H1 (cell line): ENCODE measurements around the gene B4GALNT1. TPM values are rescaled to one million over a fixed set of nuclear protein-coding genes. Genes with fewer than 3 reads are reported as not detected.

Source experiments
- CTCF ChIA-PET: fragments of 300-600 bp; sonication (Branson Sonifier 250); formaldehyde crosslinking; loops from one replicate; lab custom pipeline; 2021; ENCODE audit not compliant: partially characterized antibody; lab: Charles Lee
- POLR2A ChIA-PET: fragments of 300-600 bp; sonication (Branson Sonifier 250); formaldehyde crosslinking; loops from one replicate; lab custom pipeline; 2021; ENCODE audit warnings: inconsistent platforms; ENCODE audit not compliant: partially characterized antibody; lab: Charles Lee
- DNase-seq, 2 experiments: peaks; one replicate each; pipeline versions ENCODE4 v3.0.0 to v3.0.0-alpha.2; 2010 to 2022; ENCODE audit warnings: low spot score in 2 of 2, low read depth in 1 of 2, mixed read lengths in 1 of 2
- FAIRE-seq: peaks from 2 replicates; lab custom pipeline; 2011; peaks lifted over from hg19 to GRCh38; lab: Jason Lieb, UNC
- H2AFZ ChIP-seq: 2 replicates; pipeline ENCODE4 v1.8.1; 2012; ENCODE audit warnings: low read length, inconsistent platforms
- H2AK5ac ChIP-seq: 2 replicates; pipeline ENCODE4 v1.6.1; 2013; ENCODE audit warnings: low read depth, low read length
- H2BK120ac ChIP-seq: replicated peaks from 2 replicates; pipeline ENCODE3; 2013; ENCODE audit warnings: low read depth, low read length, inconsistent platforms
- H2BK12ac ChIP-seq: 2 replicates; pipeline ENCODE4 v1.6.1; 2013; ENCODE audit warnings: low read depth, low read length
- H2BK15ac ChIP-seq: 2 replicates; pipeline ENCODE4 v1.6.1; 2013; ENCODE audit warnings: low read length
- H2BK20ac ChIP-seq: 2 replicates; pipeline ENCODE4 v1.6.1; 2013; ENCODE audit warnings: low read length
- H2BK5ac ChIP-seq: 2 replicates; pipeline ENCODE4 v1.6.1; 2013; ENCODE audit warnings: low read depth, low read length
- H3K14ac ChIP-seq: 2 replicates; pipeline ENCODE4 v1.6.1; 2013; ENCODE audit warnings: inconsistent platforms; ENCODE audit not compliant: insufficient read length
- H3K18ac ChIP-seq: 2 replicates; pipeline ENCODE4 v1.6.1; 2013; ENCODE audit warnings: low read length; ENCODE audit errors: extremely low read depth
- H3K23ac ChIP-seq: 2 replicates; pipeline ENCODE4 v1.6.1; 2013; ENCODE audit warnings: inconsistent platforms; ENCODE audit not compliant: insufficient read length
- H3K23me2 ChIP-seq: 2 replicates; pipeline ENCODE4 v1.6.1; 2013; ENCODE audit warnings: low read depth, low read length
- H3K27ac ChIP-seq: 2 replicates; pipeline ENCODE4 v1.6.1; 2011; ENCODE audit warnings: low read depth, low read length, inconsistent platforms
- H3K27me3 ChIP-seq, 4 experiments: replicated peaks in 1 of 4; 1 replicate in 1 of 4; 2 replicates in 3 of 4; pipeline versions ENCODE4 v1.6.1 to v1.8.1; 2011 to 2013; ENCODE audit warnings: low read length in 3 of 4, mild to moderate bottlenecking in 3 of 4, inconsistent platforms in 2 of 4, mixed read lengths in 2 of 4, moderate library complexity in 1 of 4; ENCODE audit not compliant: control insufficient read depth in 3 of 4, insufficient read depth in 3 of 4; ENCODE audit errors: extremely low read depth in 1 of 4
- H3K36me3 ChIP-seq, 4 experiments: 2 replicates each; pipeline versions ENCODE4 v1.6.1 to v1.8.1; 2011 to 2013; ENCODE audit warnings: mild to moderate bottlenecking in 4 of 4, low read length in 3 of 4, moderate library complexity in 2 of 4, control low read depth in 1 of 4, inconsistent platforms in 1 of 4; ENCODE audit not compliant: insufficient read depth in 4 of 4, control insufficient read depth in 2 of 4
- H3K4ac ChIP-seq: replicated peaks from 2 replicates; pipeline ENCODE3; 2013; ENCODE audit warnings: low read length, low read depth, mixed read lengths, inconsistent platforms; ENCODE audit not compliant: insufficient read length
- H3K4me1 ChIP-seq, 4 experiments: replicated peaks in 1 of 4; 1 replicate in 1 of 4; 2 replicates in 3 of 4; pipeline versions ENCODE4 v1.6.1 to v1.8.1; 2011 to 2013; ENCODE audit warnings: low read length in 3 of 4, inconsistent platforms in 2 of 4, mixed read lengths in 1 of 4; ENCODE audit not compliant: insufficient read depth in 4 of 4, control insufficient read depth in 3 of 4
- H3K4me2 ChIP-seq, 2 experiments: 2 replicates each; pipeline versions ENCODE4 v1.6.1 to v1.8.1; 2011 to 2013; ENCODE audit warnings: low read depth in 2 of 2, low read length in 2 of 2, control low read depth in 1 of 2, inconsistent platforms in 1 of 2, mild to moderate bottlenecking in 1 of 2; ENCODE audit not compliant: insufficient read depth in 1 of 2
- H3K4me3 ChIP-seq, 4 experiments: fragments of 200-600, 300-600 bp in 1 of 4; sonication (generic), shearing (Covaris generic), sonication (Bioruptor Twin) in 1 of 4; 2 replicates each; pipeline versions ENCODE4 v1.5.1 to v1.8.1; 2011 to 2016; ENCODE audit warnings: low read length in 4 of 4, low read depth in 3 of 4, control low read depth in 2 of 4, inconsistent platforms in 2 of 4, mild to moderate bottlenecking in 2 of 4, mixed read lengths in 1 of 4, moderate library complexity in 1 of 4; ENCODE audit not compliant: insufficient read depth in 2 of 4; ENCODE audit errors: extremely low read depth in 1 of 4
- H3K56ac ChIP-seq: replicated peaks from 2 replicates; pipeline ENCODE3; 2013; ENCODE audit warnings: low read depth, mild to moderate bottlenecking, mixed read lengths, low read length, inconsistent platforms; ENCODE audit not compliant: insufficient read length
- H3K79me1 ChIP-seq: 2 replicates; pipeline ENCODE4 v1.6.1; 2013; ENCODE audit warnings: low read depth, low read length, control low read depth
- H3K79me2 ChIP-seq, 2 experiments: 2 replicates each; pipeline versions ENCODE4 v1.6.1 to v1.8.1; 2012 to 2013; ENCODE audit warnings: low read length in 2 of 2, mild to moderate bottlenecking in 2 of 2, inconsistent platforms in 1 of 2; ENCODE audit not compliant: insufficient read depth in 2 of 2, control insufficient read depth in 1 of 2
- H3K9ac ChIP-seq, 4 experiments: replicated peaks in 1 of 4; 1 replicate in 1 of 4; 2 replicates in 3 of 4; pipeline versions ENCODE4 v1.6.1 to v1.8.1; 2011 to 2013; ENCODE audit warnings: low read depth in 3 of 4, low read length in 3 of 4, control low read depth in 2 of 4, mild to moderate bottlenecking in 2 of 4, moderate library complexity in 2 of 4, inconsistent platforms in 1 of 4; ENCODE audit errors: extremely low read depth in 1 of 4
- H3K9me3 ChIP-seq, 2 experiments: 2 replicates each; pipeline versions ENCODE4 v1.6.1 to v1.8.1; 2012 to 2013; ENCODE audit warnings: mild to moderate bottlenecking in 2 of 2, moderate library complexity in 2 of 2, control low read depth in 1 of 2, inconsistent platforms in 1 of 2, low read depth in 1 of 2, low read length in 1 of 2, mixed read lengths in 1 of 2; ENCODE audit not compliant: insufficient read depth in 2 of 2
- H4K20me1 ChIP-seq, 2 experiments: replicated peaks in 1 of 2; 2 replicates each; pipeline versions ENCODE3 to v1.8.1; 2011 to 2013; ENCODE audit warnings: inconsistent platforms in 2 of 2, low read length in 2 of 2, mild to moderate bottlenecking in 1 of 2; ENCODE audit not compliant: insufficient read depth in 2 of 2, control insufficient read depth in 1 of 2
- H4K5ac ChIP-seq: 2 replicates; pipeline ENCODE4 v1.6.1; 2013; ENCODE audit warnings: low read length, low read depth, mixed read lengths, inconsistent platforms; ENCODE audit not compliant: insufficient read length
- H4K8ac ChIP-seq: 2 replicates; pipeline ENCODE4 v1.8.0; 2013; ENCODE audit warnings: mild to moderate bottlenecking, moderate library complexity, low read length, inconsistent platforms; ENCODE audit not compliant: insufficient read depth; ENCODE audit errors: extremely low read depth
- H4K91ac ChIP-seq: replicated peaks from 2 replicates; pipeline ENCODE3; 2013; ENCODE audit warnings: low read length, mixed read lengths, inconsistent platforms; ENCODE audit not compliant: insufficient read length
- HDAC6 ChIP-seq: IDR thresholded peaks from one replicate; pipeline ENCODE4 v1.7.1; 2012; ENCODE audit warnings: low read depth, mild to moderate bottlenecking, inconsistent platforms, low read length, moderate library complexity
- SIX5 ChIP-seq: IDR thresholded peaks from 2 replicates; pipeline ENCODE4 v1.6.1; 2011; ENCODE audit warnings: mild to moderate bottlenecking, low read depth, low read length
- WGBS, 2 experiments: shearing (Covaris generic) in 1 of 2; methylation state at CpG; one replicate each; pipeline versions ENCODE4 v1.1.6 to v1.1.7; 2013 to 2015; ENCODE audit warnings: low lambda C conversion rate in 2 of 2, mixed read lengths in 2 of 2, inconsistent platforms in 1 of 2, low coverage in 1 of 2, missing lambda C conversion rate in 1 of 2; ENCODE audit not compliant: insufficient replicate concordance in 2 of 2, insufficient coverage in 1 of 2, insufficient read length in 1 of 2; ENCODE audit errors: extremely low coverage in 1 of 2, missing lambda C conversion rate in 1 of 2; 5-methylcytosine and 5-hydroxymethylcytosine counted together
- polyA plus RNA-seq, 7 experiments: library from polyadenylated mRNA; depleted of rRNA in 3 of 7; stranded (reverse) in 5 of 7; unstranded in 2 of 7; fragments of >200 nt in 5 of 7; fragments of 200-250 nt in 2 of 7; gene quantifications; 1 replicate in 5 of 7; 2 replicates in 1 of 7; 4 replicates in 1 of 7; pipeline versions ENCODE4 v1.2.1 to v1.2.3, GENCODE V29; 2011 to 2013; ENCODE audit warnings: missing spikeins in 2 of 7, mixed read lengths in 2 of 7
- total RNA-seq: library from RNA; stranded (reverse); fragmentation: NEBNext Ultra II Directional; extraction: Animal tissue kit (Norgen Biotek cat#: 25700); gene quantifications from 2 replicates; pipeline ENCODE4 v1.2.1, GENCODE V29; 2021

The B4GALNT1 gene
- total and polyA plus RNA-seq, 2 of the 8 experiments (the other 6 are each of a cell fraction or from before 2014, with no cell fraction given), result 1.5 to 2.3 TPM

- Histone ChIP-seq H3K27me3 (peaks cover 3 to 16% (median 13%) of the 10 kb centered on the region in 4 experiments), H4K91ac (no peak overlapping the region), H3K4me2 (no peak overlapping the region), H3K27ac (no peak overlapping the region), H2BK120ac (no peak overlapping the region), H3K4me3 (no peak overlapping the region), H3K18ac (no peak overlapping the region), H3K4me1 (peaks cover 0 to 5% (median 0%) of the 10 kb centered on the region in 4 experiments; a peak in 2 of 7 replicates), H4K20me1 (no peaks in the 10 kb centered on the region), H4K5ac (no peak overlapping the region), H3K9ac (no peak overlapping the region), H3K4ac (no peak overlapping the region), H3K9me3 (no peaks in the 10 kb centered on the region; a peak in 1 of 4 replicates), H3K56ac (no peak overlapping the region), H4K8ac (no peak overlapping the region), H3K79me1 (no peaks in the 10 kb centered on the region), H2BK5ac (no peak overlapping the region), H3K23ac (no peak overlapping the region), H2BK15ac (no peak overlapping the region), H2AFZ (no peak overlapping the region), H2BK20ac (no peak overlapping the region), H3K36me3 (no peaks in the 10 kb centered on the region), H3K79me2 (no peaks in the 10 kb centered on the region), H2BK12ac (no peak overlapping the region), H2AK5ac (no peak overlapping the region), H3K23me2 (peaks cover 2% of the 10 kb centered on the region; the same call in 1 of the 2 replicates), H3K14ac (no peak overlapping the region)
- DNase-seq (no peak), FAIRE-seq (no peak)
- no peak for TF ChIP-seq HDAC6
- no peak for TF ChIP-seq SIX5
- ChIA-PET POLR2A (interaction anchor here (0.9 to 1.3 kb wide), 2 partner anchors 29 to 107 kb away, joined by 3 to 4 read pairs; partner anchors contain the start of gene TSPAN31), CTCF (interaction anchor here (0.6 to 9.9 kb wide), 16 partner anchors 10 to 106 kb away, joined by 3 to 88 read pairs (median 4); partner anchors contain the start of genes AGAP2, OS9 and TSPAN31)
- WGBS, 2 experiments, result 84% methylated on average over 3 of the region's 3 CpGs; no CpG with 5 or more reads in 1 of the 2 experiments
Measured at GRCh38 chr12:57638096-57638495, 5.1 kb upstream of the B4GALNT1 start.
